HepG2 (cell line): ENCODE measurements around the gene IRAK3. TPM values are rescaled to one million over a fixed set of nuclear protein-coding genes. Genes with fewer than 3 reads are reported as not detected.

Experiments
- ATAC-seq: fragments of 200-7000 bp; cut with Tn5 transposase; 3 replicates; pipeline ENCODE4 v1.9.1; 2020; ENCODE audit warnings: mild to moderate bottlenecking, moderate library complexity
- Bru-seq: library from RNA; stranded (reverse); fragments of 400-500 nt; gene quantifications from one replicate; lab custom pipeline; 2021; lab: Mats Ljungman, UMichigan
- BruChase-seq, 2 experiments: library from RNA; stranded (reverse); fragments of 400-500 nt; gene quantifications; one replicate each; lab custom pipeline; 2021; lab: Mats Ljungman, UMichigan
- BruUV-seq: library from RNA; stranded (reverse); fragments of 400-500 nt; replicated peaks from 2 replicates; lab custom pipeline; 2021; lab: Mats Ljungman, UMichigan
- CTCF ChIA-PET: fragments of 300-600 bp; formaldehyde crosslinking; extraction: SDS; loops from one replicate; lab custom pipeline; 2021; ENCODE audit warnings: low total read pairs, inconsistent platforms, low intra/inter-chr PET ratio; lab: Yijun Ruan, JAX
- POLR2A ChIA-PET: fragments of 350-600 bp; sonication (Branson Sonifier 250); formaldehyde crosslinking; loops from one replicate; lab custom pipeline; 2020; ENCODE audit warnings: antibody characterized with exemption, inconsistent platforms; lab: Yijun Ruan, JAX
- DNase-seq: peaks from one replicate; pipeline ENCODE4 v3.0.0-alpha.2; 2015; ENCODE audit warnings: low spot score
- FAIRE-seq: peaks from 3 replicates; lab custom pipeline; 2011; peaks lifted over from hg19 to GRCh38; lab: Jason Lieb, UNC
- H2AFZ ChIP-seq: one replicate; pipeline ENCODE4 v1.6.1; 2011; ENCODE audit warnings: low read length, inconsistent platforms
- H3K27ac ChIP-seq: fragments of 300-600 bp; 3 replicates; pipeline ENCODE4 v1.8.0; 2011; ENCODE audit warnings: mixed run types, mild to moderate bottlenecking, mixed read lengths, low read length, inconsistent platforms; ENCODE audit not compliant: insufficient read depth; ENCODE audit errors: extremely low read length
- H3K27me3 ChIP-seq, 2 experiments: fragments of 200-600 bp in 1 of 2; 2 replicates in 1 of 2; 3 replicates in 1 of 2; pipeline versions ENCODE4 v1.6.0 to v1.8.0; 2011; ENCODE audit warnings: low read length in 2 of 2, mild to moderate bottlenecking in 2 of 2, moderate library complexity in 2 of 2, inconsistent platforms in 1 of 2; ENCODE audit not compliant: insufficient read depth in 2 of 2, control insufficient read depth in 1 of 2
- H3K36me3 ChIP-seq, 2 experiments: fragments of 200-600 bp in 1 of 2; replicated peaks in 1 of 2; 2 replicates in 1 of 2; 3 replicates in 1 of 2; pipeline versions ENCODE4 v1.5.1 to v1.8.0; 2011; ENCODE audit warnings: low read length in 2 of 2, inconsistent platforms in 1 of 2; ENCODE audit not compliant: insufficient read depth in 2 of 2, control insufficient read depth in 1 of 2
- H3K4me1 ChIP-seq: 2 replicates; pipeline ENCODE4 v1.5.1; 2012; ENCODE audit warnings: low read length, inconsistent platforms; ENCODE audit not compliant: insufficient read depth
- H3K4me2 ChIP-seq: 2 replicates; pipeline ENCODE4 v1.6.0; 2011; ENCODE audit warnings: low read depth, low read length, inconsistent platforms
- H3K4me3 ChIP-seq, 3 experiments: fragments of 200-600 bp in 1 of 3; sonication (generic), shearing (Covaris generic) in 1 of 3; replicated peaks in 1 of 3; 2 replicates each; pipeline ENCODE4 v1.5.1; 2011 to 2016; ENCODE audit warnings: low read length in 3 of 3, inconsistent platforms in 2 of 3, low read depth in 2 of 3, mild to moderate bottlenecking in 2 of 3, control low read depth in 1 of 3, mixed read lengths in 1 of 3; ENCODE audit not compliant: insufficient read depth in 1 of 3
- H3K79me2 ChIP-seq: one replicate; pipeline ENCODE4 v1.6.1; 2011; ENCODE audit warnings: low read length, inconsistent platforms; ENCODE audit not compliant: insufficient read depth
- H3K9ac ChIP-seq: 2 replicates; pipeline ENCODE4 v1.6.0; 2011; ENCODE audit warnings: mild to moderate bottlenecking, low read depth, low read length, inconsistent platforms; ENCODE audit not compliant: insufficient read depth
- H3K9me3 ChIP-seq: 2 replicates; pipeline ENCODE4 v1.5.1; 2012; ENCODE audit warnings: mild to moderate bottlenecking, low read length
- H4K20me1 ChIP-seq: 2 replicates; pipeline ENCODE4 v1.6.0; 2011; ENCODE audit warnings: inconsistent platforms, mild to moderate bottlenecking, low read length, moderate library complexity; ENCODE audit not compliant: insufficient read depth
- BCL3 ChIP-seq: sonication (generic); formaldehyde crosslinking; IDR thresholded peaks from 2 replicates; pipeline ENCODE4 v1.5.1; 2020; ENCODE audit warnings: mild to moderate bottlenecking, missing genetic modification reagents, moderate library complexity
- MAZ ChIP-seq, 2 experiments: sonication (generic) in 1 of 2; formaldehyde crosslinking in 1 of 2; IDR thresholded peaks; 2 replicates each; pipeline versions ENCODE4 v1.5.0 to v1.6.1; 2012 to 2020; ENCODE audit warnings: low read depth in 2 of 2, mild to moderate bottlenecking in 2 of 2, borderline replicate concordance in 1 of 2, improper control_type of control experiment in 1 of 2, low read length in 1 of 2, missing genetic modification reagents in 1 of 2, moderate library complexity in 1 of 2
- WGBS: methylation state at CpG from one replicate; pipeline ENCODE4 v1.1.6; 2017; ENCODE audit warnings: low lambda C conversion rate; 5-methylcytosine and 5-hydroxymethylcytosine counted together
- in situ Hi-C: cut with HindIII; loops from 2 replicates; pipeline ENCODE4 v1.10.0; 2017; ENCODE audit warnings: low pct_unique_long_range_greater_than_20kb; ENCODE audit not compliant: extremely low pct_ligation_motif_present
- intact Hi-C: fragments of 100-400 bp; cut with micrococcal nuclease; formaldehyde crosslinking; loops from one replicate; pipeline ENCODE4 v1.10.0; 2022; ENCODE audit not compliant: unreplicated experiment
- long read RNA-seq, 2 experiments: library from RNA in 1 of 2; library from polyadenylated mRNA in 1 of 2; stranded (forward) in 1 of 2; unstranded in 1 of 2; transcript quantifications; one replicate each; pipeline ENCODE4 v2.0.0, GENCODE V29; 2019 to 2022
- polyA minus RNA-seq, 3 experiments: library from RNA; depleted of rRNA, polyadenylated mRNA; stranded (reverse); fragments of >200 nt; gene quantifications; 2 replicates each; pipeline ENCODE4 v1.2.3, GENCODE V29; 2011; ENCODE audit warnings: low replicate concordance in 1 of 3
- polyA plus RNA-seq, 8 experiments: library from polyadenylated mRNA; depleted of rRNA in 3 of 8; stranded (reverse) in 7 of 8; unstranded in 1 of 8; fragments of >200 nt; fragmentation: Illumina TruSeq in 4 of 8; extraction: Trizol in 4 of 8; gene quantifications; 2 replicates each; pipeline versions ENCODE4 v1.2.1 to v1.2.3, GENCODE V29; 2011 to 2016; ENCODE audit warnings: low read depth in 4 of 8, missing spikeins in 1 of 8, mixed read lengths in 1 of 8; ENCODE audit not compliant: insufficient read depth in 1 of 8
- total RNA-seq, 5 experiments: library from RNA; depleted of rRNA; stranded (reverse); fragments of >200 nt; fragmentation: Illumina TruSeq; extraction: Trizol; gene quantifications; 2 replicates each; pipeline ENCODE4 v1.2.3, GENCODE V29; 2016; ENCODE audit warnings: low read depth in 1 of 5

IRAK3 gene
- total RNA-seq (2016; rRNA removed; fragmentation: Illumina TruSeq; extraction: Trizol) (not detected in 2 replicates), polyA plus RNA-seq (2011; rRNA removed) (0.01 TPM in 1 of 2 replicates, not detected in the other), polyA minus RNA-seq (2011; rRNA and poly(A)+ RNA removed; ENCODE audit: low replicate concordance) (not detected in 2 replicates), Bru-seq, nascent RNA (percentile 11 among the genes with signal in this experiment), BruChase-seq, experiment 1, labeled RNA remaining after a 6-hour chase (percentile 10 among the genes with signal in this experiment), BruChase-seq, experiment 2, labeled RNA remaining after a 2-hour chase (percentile 10 among the genes with signal in this experiment)
- total RNA-seq (2016; cell fraction: cytosol; rRNA removed; fragmentation: Illumina TruSeq; extraction: Trizol; ENCODE audit: low read depth): not detected in 2 replicates
- total RNA-seq (2016; cell fraction: insoluble cytoplasmic fraction; rRNA removed; fragmentation: Illumina TruSeq; extraction: Trizol): not detected in 2 replicates
- total RNA-seq (2016; cell fraction: membrane; rRNA removed; fragmentation: Illumina TruSeq; extraction: Trizol): not detected in 2 replicates
- total RNA-seq (2016; cell fraction: nucleus; rRNA removed; fragmentation: Illumina TruSeq; extraction: Trizol): not detected in 2 replicates
- polyA plus RNA-seq (2011; cell fraction: cytosol; rRNA removed): 0.01 TPM in 1 of 2 replicates, not detected in the other
- polyA plus RNA-seq (2011; cell fraction: nucleus; rRNA removed): not detected in 2 replicates
- polyA plus RNA-seq (2012): not detected in 2 replicates
- not detected in 2 replicates for polyA plus RNA-seq (2016; cell fraction: cytosol; fragmentation: Illumina TruSeq; extraction: Trizol; ENCODE audit: low read depth)
- not detected in 2 replicates for polyA plus RNA-seq (2016; cell fraction: insoluble cytoplasmic fraction; fragmentation: Illumina TruSeq; extraction: Trizol; ENCODE audit: low read depth)
- polyA plus RNA-seq (2016; cell fraction: membrane; fragmentation: Illumina TruSeq; extraction: Trizol; ENCODE audit: low read depth): not detected in 2 replicates
- not detected in 2 replicates for polyA plus RNA-seq (2016; cell fraction: nucleus; fragmentation: Illumina TruSeq; extraction: Trizol; ENCODE audit: insufficient read depth, low read depth)
- not detected in 2 replicates for polyA minus RNA-seq (2011; cell fraction: cytosol; rRNA and poly(A)+ RNA removed)
- polyA minus RNA-seq (2011; cell fraction: nucleus; rRNA and poly(A)+ RNA removed): under 0.01 TPM in 1 of 2 replicates, not detected in the other
- long read RNA-seq, experiment 1: 0 reads
- long read RNA-seq, experiment 2: 0 reads

GRCh38 chr12:66188584-66189485, at the start of gene IRAK3:
TSS of gene IRAK3 (plus strand) at chr12:66189214. CDS start at chr12:66189300, 86 bp downstream.
- BruUV-seq: no TSS peak
- no peak for TF ChIP-seq BCL3 (CRISPR knock-in tag)
- TF ChIP-seq MAZ (IDR thresholded peaks at IDR 0.05; ENCODE audit: borderline replicate concordance, low read depth, low read length): no peak
- no peak for TF ChIP-seq MAZ (CRISPR knock-in tag; IDR thresholded peaks at IDR 0.05; ENCODE audit: low read depth)
- WGBS: 62% methylated on average over 26 of the region's 82 CpGs
- DNase-seq (no peak), ATAC-seq (no peak), FAIRE-seq (no peak)
- no peak within 1 kb of the TSS for H3K4me3 ChIP-seq
- no peak within 1 kb of the TSS for H3K9ac ChIP-seq
- H3K36me3 ChIP-seq: no peaks in the 10 kb centered on the region
- H3K4me1 ChIP-seq: no peaks in the 10 kb centered on the region
- in situ Hi-C loops: no loop called here
- no peaks in the 10 kb centered on the region for H4K20me1 ChIP-seq
- ChIA-PET CTCF (no interaction called here), POLR2A (no interaction called here)
- H3K4me2 ChIP-seq: no peak within 1 kb of the TSS
- no peak within 1 kb of the TSS for H2AFZ ChIP-seq
- intact Hi-C loops: no loop called here
- no peak within 1 kb of the TSS for H3K27ac ChIP-seq
- peaks cover 2 to 8% of the 10 kb centered on the region in 2 experiments; a peak in 2 of 5 replicates for H3K27me3 ChIP-seq
- no peaks in the 10 kb centered on the region for H3K9me3 ChIP-seq
- H3K79me2 ChIP-seq: no peaks in the 10 kb centered on the region
